Measurements from ENCODE around the gene MED16. TPM values are rescaled to one million over a fixed set of nuclear protein-coding genes. Genes with fewer than 3 reads are reported as not detected.

MED16 gene
- total RNA-seq, 1 experiment from 2014 or later: 83.1 TPM

- no peaks in the 10 kb centered on the region for H3K27me3 ChIP-seq (ENCODE audit: insufficient read depth, low read length)
- 0 out of 4 replicates have a peak, but pooled peaks cover 0 to 3% of the 10 kb centered on the region in 2 experiments for H3K4me1 Mint-ChIP-seq
Measured at GRCh38 chr19:939922-940321, 46.9 kb upstream of the MED16 start.

More at GRCh38 chr19:939922-940321, 46.9 kb upstream of the MED16 start:
- Histone ChIP-seq H2BK12ac (ENCODE audit: insufficient read length, low read depth, low read length) (no peak overlapping the region), H3K56ac (ENCODE audit: insufficient read length, low read depth, low read length) (no peak overlapping the region), H2BK5ac (ENCODE audit: insufficient read length, low read length) (no peak overlapping the region), H2AFZ (ENCODE audit: low read length) (no peak overlapping the region), H3K18ac (ENCODE audit: insufficient read length, low read depth, low read length) (no peak overlapping the region), H4K8ac (replicated peaks; ENCODE audit: insufficient read length, low read depth, low read length) (no peak overlapping the region), H4K5ac (ENCODE audit: insufficient read length, low read depth, low read length) (no peak overlapping the region), H3K4ac (ENCODE audit: low read depth, low read length) (no peak overlapping the region), H3K9me3 (ENCODE audit: control insufficient read depth, low read depth, low read length) (no peaks in the 10 kb centered on the region), H2BK120ac (ENCODE audit: low read depth, low read length, poor library complexity, severe bottlenecking) (no peak overlapping the region), H4K20me1 (ENCODE audit: control insufficient read depth, insufficient read depth, insufficient read length) (peaks cover 3% of the 10 kb centered on the region), H4K91ac (ENCODE audit: insufficient read length, low read depth, low read length) (no peak overlapping the region), H3T11ph (ENCODE audit: low read length) (no peak overlapping the region), H3K23ac (ENCODE audit: insufficient read length, low read depth, low read length) (no peak overlapping the region), H3K4me2 (ENCODE audit: insufficient read depth, insufficient read length, low read length) (no peak overlapping the region), H2AK5ac (ENCODE audit: insufficient read length, low read length) (no peak overlapping the region), H3K23me2 (ENCODE audit: insufficient read length, low read depth, low read length, poor library complexity, severe bottlenecking) (no peaks in the 10 kb centered on the region), H3K27ac (ENCODE audit: insufficient read length, low read depth, low read length) (no peak overlapping the region), H3K4me1 (ENCODE audit: insufficient read depth, low read length) (no peaks in the 10 kb centered on the region), H3K79me1 (ENCODE audit: insufficient read depth, low read depth, low read length, poor library complexity, severe bottlenecking) (no peaks in the 10 kb centered on the region), H3K79me2 (ENCODE audit: insufficient read depth, low read length) (peaks cover 10% of the 10 kb centered on the region; the same call in 1 of the 2 replicates), H3K9ac (ENCODE audit: extremely low read depth, insufficient read length, low read length) (no peak overlapping the region), H2BK15ac (ENCODE audit: low read depth, low read length) (no peak overlapping the region), H3K14ac (ENCODE audit: insufficient read depth, low read length) (no peak overlapping the region), H2BK20ac (ENCODE audit: low read depth, low read length, poor library complexity, severe bottlenecking) (no peak overlapping the region)
- Mint-ChIP-seq H3K9me3 (no peaks in the 10 kb centered on the region), H3K36me3 (ENCODE audit: insufficient read depth in 1 of 3, low read depth in 3 of 3) (peaks cover 19 to 52% (median 50%) of the 10 kb centered on the region in 3 experiments; a peak in 6 of 7 replicates), H3K27ac (peak overlapping the region; percentile 84 to 89 (median 85); a peak in 6 of 7 replicates), H3K27me3 (ENCODE audit: low read depth) (no peaks in the 10 kb centered on the region; the same call in 1 of the 2 replicates), H3K4me3 (peak overlapping the region in 1 of 2 experiments; percentile 50; a peak in 2 of 5 replicates)
- WGBS (ENCODE audit: extremely low coverage, insufficient read length, low lambda C conversion rate): no CpG with 5 or more reads among the region's 7 CpGs
- TF ChIP-seq CTCF (conservative IDR thresholded peaks at IDR 0.05): no peak
- no peak for DNase-seq

Measured in H9 (cell line).